GM18520 (cell line): ENCODE measurements around the gene METTL9.

ENCODE experiments used
- ATAC-seq: cut with Tn5 transposase; IDR thresholded peaks from one replicate; pipeline ENCODE4 v1.9.1; 2021; ENCODE audit not compliant: unreplicated experiment

The METTL9 gene

GRCh38 chr16:21703589-21704174 is 104.3 kb downstream of the METTL9 start:
- ATAC-seq, result no peak

- no peak for ATAC-seq
Observed at GRCh38 chr16:21704266-21704665, 104.9 kb downstream of the METTL9 start.

GRCh38 chr16:21704733-21705132 is 105.4 kb downstream of the METTL9 start:
- ATAC-seq, result no peak
